ENCODE results near the gene THBS3.
"Not testable (repeated sequence)": the region's sequence is repeated elsewhere in the genome, so short reads cannot be mapped to it uniquely, and the experiment has no call there.

Gene THBS3

GRCh38 chr1:155207806-155208540, at the start of gene THBS3:
Gene THBS3, minus strand, starts transcription at chr1:155207897. Its CDS starts 21 bp downstream, at chr1:155207876.
- no peak for DNase-seq (ENCODE audit: low read depth in 1 of 2, low spot score in 1 of 2)

GRCh38 chr1:155256058-155256852, 48.6 kb upstream of the THBS3 start:
- no peak for DNase-seq (ENCODE audit: low read depth in 1 of 2, low spot score in 1 of 2)

GRCh38 chr1:155255243-155256007, 47.7 kb upstream of the THBS3 start, which contains the start of gene ENTREP3:
Gene ENTREP3, minus strand, starts transcription at chr1:155255483. Its CDS starts 606 bp downstream, at chr1:155254877.
- peak; percentile 42 to 68 for DNase-seq (ENCODE audit: low read depth in 1 of 2, low spot score in 1 of 2)

- DNase-seq (ENCODE audit: low read depth in 1 of 2, low spot score in 1 of 2), result no peak
Measured at GRCh38 chr1:155254714-155255242, 47.1 kb upstream of the THBS3 start.

GRCh38 chr1:155254228-155254713, 46.6 kb upstream of the THBS3 start:
- no peak for DNase-seq (ENCODE audit: low read depth in 1 of 2, low spot score in 1 of 2)

GRCh38 chr1:155253797-155254196, 46.1 kb upstream of the THBS3 start:
- no peak for DNase-seq (ENCODE audit: low read depth in 1 of 2, low spot score in 1 of 2)

GRCh38 chr1:155253208-155253607, 45.5 kb upstream of the THBS3 start:
- DNase-seq (ENCODE audit: low read depth in 1 of 2, low spot score in 1 of 2), result no peak

GRCh38 chr1:155251566-155251965, 43.9 kb upstream of the THBS3 start:
- DNase-seq (ENCODE audit: low read depth in 1 of 2, low spot score in 1 of 2), result no peak

GRCh38 chr1:155250633-155251449, 43.1 kb upstream of the THBS3 start:
- peak; percentile 91 to 96 for DNase-seq (ENCODE audit: low read depth in 1 of 2, low spot score in 1 of 2)

GRCh38 chr1:155250246-155250632, 42.5 kb upstream of the THBS3 start:
- no peak for DNase-seq (ENCODE audit: low read depth in 1 of 2, low spot score in 1 of 2)

- DNase-seq (ENCODE audit: low read depth in 1 of 2, low spot score in 1 of 2), result no peak
Measured at GRCh38 chr1:155247667-155248553, 40.2 kb upstream of the THBS3 start.

- DNase-seq (ENCODE audit: low read depth in 1 of 2, low spot score in 1 of 2), result not testable (repeated sequence)
Measured at GRCh38 chr1:155246796-155247195, 39.1 kb upstream of the THBS3 start.

- no peak for DNase-seq (ENCODE audit: low read depth in 1 of 2, low spot score in 1 of 2)
Measured at GRCh38 chr1:155245163-155245524, 37.4 kb upstream of the THBS3 start.

- DNase-seq (ENCODE audit: low read depth in 1 of 2, low spot score in 1 of 2), result peak; percentile 68 to 83
Measured at GRCh38 chr1:155244368-155245162, 36.9 kb upstream of the THBS3 start.

GRCh38 chr1:155242805-155243358, 35.2 kb upstream of the THBS3 start:
- no peak for DNase-seq (ENCODE audit: low read depth in 1 of 2, low spot score in 1 of 2)

- no peak for DNase-seq (ENCODE audit: low read depth in 1 of 2, low spot score in 1 of 2)
Measured at GRCh38 chr1:155241841-155242264, 34.2 kb upstream of the THBS3 start.

GRCh38 chr1:155241069-155241679, 33.5 kb upstream of the THBS3 start:
- no peak for DNase-seq (ENCODE audit: low read depth in 1 of 2, low spot score in 1 of 2)

- no peak for DNase-seq (ENCODE audit: low read depth in 1 of 2, low spot score in 1 of 2)
Measured at GRCh38 chr1:155236451-155236850, 28.8 kb upstream of the THBS3 start.
